HG03095 (cell line): Measurements from ENCODE around the gene DCTD.

Experiments
- ATAC-seq: cut with Tn5 transposase; IDR thresholded peaks from one replicate; pipeline ENCODE4 v1.9.1; 2021; ENCODE audit warnings: moderate library complexity; ENCODE audit not compliant: unreplicated experiment

Gene DCTD

GRCh38 chr4:182874304-182874751 is 42.9 kb downstream of the DCTD start:
- ATAC-seq = no peak

- no peak for ATAC-seq
These were observed 43.5 kb downstream of the DCTD start for GRCh38 chr4:182873726-182874125.

- ATAC-seq = no peak
These were observed 43.9 kb downstream of the DCTD start for GRCh38 chr4:182873289-182873688.

GRCh38 chr4:182872886-182873285 is 44.3 kb downstream of the DCTD start:
- no peak for ATAC-seq

GRCh38 chr4:182871616-182872015 is 45.6 kb downstream of the DCTD start:
- ATAC-seq = no peak

GRCh38 chr4:182869697-182870096 is 47.5 kb downstream of the DCTD start:
- ATAC-seq = no peak

GRCh38 chr4:182866746-182867145 is 50.4 kb downstream of the DCTD start:
- no peak for ATAC-seq

- no peak for ATAC-seq
These were observed 53.7 kb downstream of the DCTD start for GRCh38 chr4:182863501-182863900.

- no peak for ATAC-seq
These were observed 54.3 kb downstream of the DCTD start for GRCh38 chr4:182862921-182863320.

GRCh38 chr4:182862141-182862875 is 54.9 kb downstream of the DCTD start:
- no peak for ATAC-seq

- no peak for ATAC-seq
These were observed 55.8 kb downstream of the DCTD start for GRCh38 chr4:182861346-182861745.

- ATAC-seq = no peak
These were observed 57.5 kb downstream of the DCTD start for GRCh38 chr4:182859730-182860129.

- no peak for ATAC-seq
These were observed 58.5 kb downstream of the DCTD start for GRCh38 chr4:182858711-182859110.

- no peak for ATAC-seq
These were observed 60.3 kb downstream of the DCTD start for GRCh38 chr4:182856862-182857261.

GRCh38 chr4:182855877-182856276 is 61.3 kb downstream of the DCTD start:
- no peak for ATAC-seq

GRCh38 chr4:182855312-182855711 is 61.9 kb downstream of the DCTD start:
- no peak for ATAC-seq

GRCh38 chr4:182854466-182854865 is 62.7 kb downstream of the DCTD start:
- ATAC-seq = no peak

GRCh38 chr4:182853731-182854330 is 63.4 kb downstream of the DCTD start:
- no peak for ATAC-seq

GRCh38 chr4:182848685-182849084 is 68.5 kb downstream of the DCTD start:
- ATAC-seq = no peak

- no peak for ATAC-seq
These were observed 69.4 kb downstream of the DCTD start for GRCh38 chr4:182847576-182848450.

- ATAC-seq = no peak
These were observed 71.2 kb downstream of the DCTD start for GRCh38 chr4:182846036-182846435.

GRCh38 chr4:182845618-182846017 is 71.6 kb downstream of the DCTD start:
- no peak for ATAC-seq
